K562 (cell line): ENCODE measurements around the gene JUNB. TPM values are rescaled to one million over a fixed set of nuclear protein-coding genes. Genes with fewer than 3 reads are reported as not detected.

Experiments used
- ATAC-seq: fragments of 200-7000 bp; cut with Tn5 transposase; 3 replicates; pipeline ENCODE4 v1.9.1; 2020; ENCODE audit warnings: moderate library complexity
- BruUV-seq: library from RNA; stranded (reverse); fragments of 400-500 nt; replicated peaks from 2 replicates; lab custom pipeline; 2021; lab: Mats Ljungman, UMichigan
- CTCF ChIA-PET: fragments of 300-600 bp; formaldehyde crosslinking; extraction: SDS; loops from one replicate; lab custom pipeline; 2021; ENCODE audit warnings: low intra/inter-chr PET ratio; lab: Yijun Ruan, JAX
- POLR2A ChIA-PET: fragments of 300-600, 350-650 bp; sonication (Branson Sonifier 250); formaldehyde crosslinking; extraction: SDS; loops from one replicate; lab custom pipeline; 2021; ENCODE audit warnings: antibody characterized with exemption, inconsistent platforms; lab: Yijun Ruan, JAX
- DNase-seq, 4 experiments: peaks; one replicate each; pipeline versions ENCODE4 v3.0.0 to v3.0.0-alpha.2; 2011 to 2018; ENCODE audit warnings: low spot score in 3 of 4, mixed read lengths in 3 of 4; ENCODE audit errors: extremely low read depth in 1 of 4
- FAIRE-seq: peaks from 2 replicates; lab custom pipeline; 2011; peaks lifted over from hg19 to GRCh38; lab: Jason Lieb, UNC
- H2AFZ ChIP-seq: 2 replicates; pipeline ENCODE4 v1.6.0; 2011; ENCODE audit warnings: low read depth, low read length, control low read depth, inconsistent platforms
- H3K27ac ChIP-seq: fragments of 200-600 bp; 3 replicates; pipeline ENCODE4 v1.8.0; 2011; ENCODE audit warnings: low read depth, mild to moderate bottlenecking, control low read depth, inconsistent platforms, low read length, moderate library complexity, mixed read lengths; ENCODE audit errors: extremely low read depth
- H3K27me3 ChIP-seq, 2 experiments: fragments of 300-600 bp in 1 of 2; 2 replicates in 1 of 2; 3 replicates in 1 of 2; pipeline versions ENCODE4 v1.6.0 to v1.8.0; 2011; ENCODE audit warnings: inconsistent platforms in 2 of 2, low read length in 2 of 2, mild to moderate bottlenecking in 1 of 2, mixed read lengths in 1 of 2, moderate library complexity in 1 of 2; ENCODE audit not compliant: control insufficient read depth in 2 of 2, insufficient read depth in 2 of 2
- H3K36me3 ChIP-seq: fragments of 300-600 bp; 3 replicates; pipeline ENCODE4 v1.8.0; 2011; ENCODE audit warnings: mild to moderate bottlenecking, low read length, inconsistent platforms; ENCODE audit not compliant: control insufficient read depth, insufficient read depth
- H3K4me1 ChIP-seq, 2 experiments: fragments of 200-600 bp in 1 of 2; replicated peaks in 1 of 2; 2 replicates in 1 of 2; 3 replicates in 1 of 2; pipeline versions ENCODE4 v1.5.1 to v1.8.0; 2011; ENCODE audit warnings: inconsistent platforms in 2 of 2, low read length in 2 of 2, mild to moderate bottlenecking in 1 of 2, mixed read lengths in 1 of 2, moderate library complexity in 1 of 2; ENCODE audit not compliant: control insufficient read depth in 2 of 2, insufficient read depth in 2 of 2
- H3K4me2 ChIP-seq: 2 replicates; pipeline ENCODE4 v1.6.1; 2011; ENCODE audit warnings: low read length, control low read depth, inconsistent platforms, mixed read lengths; ENCODE audit not compliant: insufficient read depth
- H3K4me3 ChIP-seq: fragments of 200-600 bp; sonication (generic), shearing (Covaris generic); 2 replicates; pipeline ENCODE4 v1.5.1; 2016; ENCODE audit warnings: control low read depth, inconsistent platforms
- H3K79me2 ChIP-seq: fragments of 200-600 bp; 3 replicates; pipeline ENCODE4 v1.8.0; 2011; ENCODE audit warnings: low read length, inconsistent platforms; ENCODE audit not compliant: control insufficient read depth, insufficient read depth
- H3K9ac ChIP-seq, 2 experiments: 2 replicates each; pipeline versions ENCODE4 v1.6.0 to v1.6.1; 2011; ENCODE audit warnings: low read depth in 2 of 2, low read length in 2 of 2, control low read depth in 1 of 2, inconsistent platforms in 1 of 2, mild to moderate bottlenecking in 1 of 2, mixed read lengths in 1 of 2; ENCODE audit not compliant: insufficient read depth in 1 of 2
- H3K9me1 ChIP-seq: one replicate; pipeline ENCODE4 v1.6.0; 2011; ENCODE audit warnings: inconsistent platforms, mild to moderate bottlenecking, low read length, moderate library complexity; ENCODE audit not compliant: control insufficient read depth, insufficient read depth
- H3K9me3 ChIP-seq: replicated peaks from 2 replicates; pipeline ENCODE4 v1.5.1; 2011; ENCODE audit warnings: low read depth, low read length, inconsistent platforms; ENCODE audit not compliant: control insufficient read depth, insufficient read depth
- H4K20me1 ChIP-seq: replicated peaks from 2 replicates; pipeline ENCODE4 v1.6.1; 2011; ENCODE audit warnings: low read length, inconsistent platforms, mixed read lengths; ENCODE audit not compliant: control insufficient read depth, insufficient read depth
- COPS2 ChIP-seq: fragments of 450-650 bp; conservative IDR thresholded peaks from 2 replicates; pipeline ENCODE4 v1.6.1; 2016; ENCODE audit warnings: mild to moderate bottlenecking, moderate library complexity
- DIDO1 ChIP-seq: fragments of 450-650 bp; IDR thresholded peaks from 2 replicates; pipeline ENCODE4 v1.6.1; 2016; ENCODE audit warnings: low read depth, missing biosample characterization, missing genetic modification characterization
- FOXA1 ChIP-seq: fragments of 450-650 bp; IDR thresholded peaks from 2 replicates; pipeline ENCODE4 v1.6.1; 2016; ENCODE audit warnings: mild to moderate bottlenecking, borderline replicate concordance
- FOXA3 ChIP-seq, 2 experiments: fragments of 450-650 bp in 1 of 2; sonication (generic) in 1 of 2; formaldehyde crosslinking; IDR thresholded peaks in 1 of 2; conservative IDR thresholded peaks in 1 of 2; 2 replicates each; pipeline versions ENCODE4 v1.4.0 to v1.8.0; 2020 to 2022; ENCODE audit warnings: mild to moderate bottlenecking in 2 of 2, missing genetic modification reagents in 1 of 2
- HOXB6 ChIP-seq: fragments of 250-450 bp; sonication (Bioruptor Pico); IDR thresholded peaks from 2 replicates; pipeline ENCODE4 v1.5.1; 2022; ENCODE audit warnings: mild to moderate bottlenecking, borderline replicate concordance
- MTA3 ChIP-seq: fragments of 450-650 bp; formaldehyde crosslinking; IDR thresholded peaks from 2 replicates; pipeline ENCODE4 v1.6.1; 2017; ENCODE audit warnings: mild to moderate bottlenecking, borderline replicate concordance
- MYNN ChIP-seq, 2 experiments: sonication (generic); formaldehyde crosslinking in 1 of 2; IDR thresholded peaks; 2 replicates each; pipeline versions ENCODE4 v1.5.0 to v1.6.1; 2016 to 2020; ENCODE audit warnings: antibody characterized with exemption in 1 of 2, missing genetic modification reagents in 1 of 2
- NBN ChIP-seq: fragments of 450-650 bp; IDR thresholded peaks from 2 replicates; pipeline ENCODE4 v1.6.1; 2016; ENCODE audit warnings: low read depth, mild to moderate bottlenecking
- PHF8 ChIP-seq: fragments of 200-600 bp; sonication (generic); IDR thresholded peaks from 2 replicates; pipeline ENCODE4 v1.6.1; 2012; ENCODE audit warnings: mixed run types, mild to moderate bottlenecking, inconsistent platforms, low read length, moderate library complexity, borderline replicate concordance
- PKNOX1 ChIP-seq: fragments of 450-650 bp; IDR thresholded peaks from 2 replicates; pipeline ENCODE4 v1.6.1; 2016
- RBBP5 ChIP-seq: fragments of 200-600 bp; sonication (generic); IDR thresholded peaks from 2 replicates; pipeline ENCODE4 v1.6.1; 2012; ENCODE audit warnings: borderline replicate concordance, mild to moderate bottlenecking, low read length, control low read depth, inconsistent platforms; ENCODE audit not compliant: insufficient read depth, poor library complexity, severe bottlenecking
- YY1 ChIP-seq, 3 experiments: IDR thresholded peaks; 2 replicates each; pipeline ENCODE4 v1.6.1; 2011; ENCODE audit warnings: low read length in 2 of 3, mild to moderate bottlenecking in 2 of 3, moderate library complexity in 2 of 3, borderline replicate concordance in 1 of 3, control low read depth in 1 of 3, low read depth in 1 of 3; ENCODE audit not compliant: insufficient read depth in 3 of 3, insufficient replicate concordance in 2 of 3, control insufficient read depth in 1 of 3, insufficient read length in 1 of 3; ENCODE audit errors: extremely low read depth in 1 of 3
- ZNF143 ChIP-seq: sonication (generic); formaldehyde crosslinking; IDR thresholded peaks from 2 replicates; pipeline ENCODE4 v1.9.0; 2022; ENCODE audit warnings: mild to moderate bottlenecking, missing genetic modification reagents
- ZNF384 ChIP-seq: IDR thresholded peaks from 2 replicates; pipeline ENCODE4 v1.6.1; 2012; ENCODE audit warnings: low read depth, low read length, improper control_type of control experiment
- WGBS: fragments of 100-300 bp; shearing (Covaris generic); methylation state at CpG from one replicate; pipeline ENCODE4 v1.1.6; 2016; ENCODE audit warnings: low coverage, mixed read lengths; ENCODE audit not compliant: insufficient coverage; ENCODE audit errors: missing lambda C conversion rate; 5-methylcytosine and 5-hydroxymethylcytosine counted together
- in situ Hi-C: fragments of 300-500 bp; cut with MboI; formaldehyde crosslinking; loops from 4 replicates; pipeline ENCODE4 v1.15.0; 2018; ENCODE audit warnings: inconsistent platforms, mixed read lengths
- intact Hi-C: fragments of 100-400 bp; cut with micrococcal nuclease; formaldehyde crosslinking; loops from 2 replicates; pipeline ENCODE4 v1.14.2; 2022
- polyA plus RNA-seq, 8 experiments: library from polyadenylated mRNA; depleted of rRNA in 4 of 8; stranded (reverse) in 5 of 8; unstranded in 3 of 8; fragments of >200 nt; fragmentation: Nextera tagmentation in 2 of 8; fragmentation: Illumina TruSeq in 1 of 8; extraction: Ambion mirVana in 2 of 8; extraction: Trizol in 1 of 8; gene quantifications; 2 replicates each; pipeline versions ENCODE4 v1.2.1 to v1.2.3, GENCODE V29; 2011 to 2014; ENCODE audit warnings: inconsistent platforms in 1 of 8, missing spikeins in 1 of 8
- total RNA-seq, 7 experiments: library from RNA; depleted of rRNA in 6 of 7; stranded (reverse); fragments of >200 nt in 6 of 7; fragmentation: Illumina TruSeq in 2 of 7; extraction: Trizol in 2 of 7; gene quantifications; 2 replicates each; pipeline versions ENCODE4 v1.2.1 to v1.2.3, GENCODE V29; 2011 to 2021; ENCODE audit warnings: low replicate concordance in 1 of 7

The JUNB gene
- total and polyA plus RNA-seq, 9 of the 15 experiments (the other 6 are each of a cell fraction or from before 2014, with no cell fraction given): 0.23 to 88.1 (median 13.1) TPM

GRCh38 chr19:12800923-12801465 lies 9.7 kb downstream of the JUNB start (continued):
- TF ChIP-seq YY1 (IDR thresholded peaks at IDR 0.05; ENCODE audit: borderline replicate concordance in 1 of 3, control insufficient read depth in 1 of 3, extremely low read depth in 1 of 3, insufficient read depth in 3 of 3, insufficient read length in 1 of 3, insufficient replicate concordance in 2 of 3, low read depth in 1 of 3, low read length in 2 of 3) (peak in 1 of 3 experiments; percentile 38), ZNF384 (no peak), PKNOX1 (0 out of 2 replicates have a peak, but pooled peaks have one; percentile 6), RBBP5 (peak; percentile 82)

DNA sequence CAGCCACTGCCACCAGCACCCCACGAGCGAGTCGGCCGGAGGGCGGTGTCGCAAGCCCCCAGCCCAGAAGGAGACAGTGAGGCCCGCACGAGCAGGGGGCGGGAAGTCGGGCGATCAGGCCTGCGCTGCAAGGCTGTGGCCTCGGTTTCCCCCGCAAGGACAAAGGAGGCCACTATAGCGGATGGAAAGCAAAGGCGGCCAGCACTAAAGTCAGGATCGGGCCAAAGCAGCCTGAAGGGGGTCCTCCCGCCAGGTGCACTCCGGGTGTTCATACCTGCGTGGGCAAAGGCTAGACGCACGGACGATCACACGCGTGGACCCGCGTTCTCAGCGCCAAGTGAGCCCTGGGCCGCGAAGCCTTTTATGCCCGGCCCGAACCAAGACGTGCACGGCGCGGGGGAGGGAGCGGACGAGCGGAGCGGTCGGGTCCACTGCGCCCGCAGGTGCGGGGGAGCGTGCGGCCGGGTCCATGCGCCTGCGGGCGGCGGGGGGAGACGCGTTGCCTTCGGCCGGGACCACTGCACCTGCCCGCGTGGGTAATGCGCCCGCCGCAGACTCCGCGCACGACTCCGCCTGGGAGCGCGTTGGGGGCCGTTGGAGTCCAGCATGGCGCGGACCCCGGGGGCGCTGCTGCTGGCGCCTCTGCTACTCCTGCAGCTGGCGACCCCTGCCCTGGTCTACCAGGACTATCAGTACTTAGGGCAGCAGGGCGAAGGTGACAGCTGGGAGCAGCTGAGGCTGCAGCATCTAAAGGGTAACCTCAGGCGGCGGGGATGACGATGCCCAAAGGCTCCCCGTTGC lies 10.4 kb downstream of the JUNB start, which contains the start of the genes PRDX2 and THSD8:
Gene PRDX2, minus strand, starts transcription at position 335 of the 801 bp plus-strand sequence. CDS start 539 bp downstream, outside the sequence.
Gene THSD8, plus strand, starts transcription at position 604 of the 801 bp plus-strand sequence. Its CDS starts 3 bp downstream, at position 607.
- H3K79me2 ChIP-seq: peaks cover 33% of the 10 kb centered on the region
- H3K27me3 ChIP-seq: no peaks in the 10 kb centered on the region
- H3K4me2 ChIP-seq: peak within 1 kb of the TSS; percentile 82
- ATAC-seq: peak; percentile 83
- under 1% methylated on average over 74 of the region's 78 CpGs for WGBS
- POLR2A ChIA-PET: interaction anchor here (0.6 to 2.7 kb wide), 7 partner anchors 9 to 42 kb away, joined by 3 to 29 read pairs (median 5); partner anchors contain the start of gene JUNB
- peaks cover 25 to 60% of the 10 kb centered on the region in 2 experiments; a peak in 4 of 5 replicates for H3K4me1 ChIP-seq
- H3K36me3 ChIP-seq: peaks cover 32% of the 10 kb centered on the region; the same call in 2 of the 3 replicates
- peak within 1 kb of the TSS; percentile 97 for H2AFZ ChIP-seq
- peak within 1 kb of the TSS; percentile 90 for H3K27ac ChIP-seq
- BruUV-seq: no TSS peak
- peak; percentile 72 for FAIRE-seq
- CTCF ChIA-PET: interaction anchor here (0.6 kb wide), 1 partner anchor 500 kb away, joined by 3 read pairs; no protein-coding TSS in a partner anchor
- DNase-seq: peak; percentile 88 to 93 (median 90)
- H3K9me1 ChIP-seq: no peaks in the 10 kb centered on the region
- intact Hi-C loops: no loop called here
- peak within 1 kb of the TSS; percentile 90 to 96 for H3K9ac ChIP-seq
- H3K4me3 ChIP-seq: peak within 1 kb of the TSS; percentile 76
- no peaks in the 10 kb centered on the region for H3K9me3 ChIP-seq
- in situ Hi-C loops: no loop called here
- H4K20me1 ChIP-seq: no peaks in the 10 kb centered on the region
- TF ChIP-seq MTA3: peak; percentile 97
- no peak for TF ChIP-seq FOXA1
- no peak for TF ChIP-seq DIDO1 (tag)
- no peak for TF ChIP-seq NBN
- TF ChIP-seq PHF8: peak; percentile 99
- TF ChIP-seq ZNF143: 0 out of 2 replicates have a peak, but pooled peaks have one; percentile 43
- TF ChIP-seq COPS2: no peak
- TF ChIP-seq FOXA3 (CRISPR knock-in tag; conservative IDR thresholded peaks at IDR 0.05 in 1 of 2, IDR thresholded peaks at IDR 0.05 in 1 of 2): no peak
- no peak for TF ChIP-seq HOXB6
- TF ChIP-seq MYNN (IDR thresholded peaks at IDR 0.05): peak; percentile 31; the same call in 1 of the 2 replicates
- TF ChIP-seq MYNN (CRISPR knock-in tag; IDR thresholded peaks at IDR 0.05): no peak
